Measurements from ENCODE around the gene PDLIM4. TPM values are rescaled to one million over a fixed set of nuclear protein-coding genes. Genes with fewer than 3 reads are reported as not detected.
A peak's percentile ranks its signal among the peaks of the same experiment; 100 is the strongest.

PDLIM4 gene, protein sequence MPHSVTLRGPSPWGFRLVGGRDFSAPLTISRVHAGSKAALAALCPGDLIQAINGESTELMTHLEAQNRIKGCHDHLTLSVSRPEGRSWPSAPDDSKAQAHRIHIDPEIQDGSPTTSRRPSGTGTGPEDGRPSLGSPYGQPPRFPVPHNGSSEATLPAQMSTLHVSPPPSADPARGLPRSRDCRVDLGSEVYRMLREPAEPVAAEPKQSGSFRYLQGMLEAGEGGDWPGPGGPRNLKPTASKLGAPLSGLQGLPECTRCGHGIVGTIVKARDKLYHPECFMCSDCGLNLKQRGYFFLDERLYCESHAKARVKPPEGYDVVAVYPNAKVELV
- polyA plus RNA-seq (2013, experiment 1 of 2), result 4.9 TPM
- 5.2 TPM for polyA plus RNA-seq (2013, experiment 2 of 2)

DNA sequence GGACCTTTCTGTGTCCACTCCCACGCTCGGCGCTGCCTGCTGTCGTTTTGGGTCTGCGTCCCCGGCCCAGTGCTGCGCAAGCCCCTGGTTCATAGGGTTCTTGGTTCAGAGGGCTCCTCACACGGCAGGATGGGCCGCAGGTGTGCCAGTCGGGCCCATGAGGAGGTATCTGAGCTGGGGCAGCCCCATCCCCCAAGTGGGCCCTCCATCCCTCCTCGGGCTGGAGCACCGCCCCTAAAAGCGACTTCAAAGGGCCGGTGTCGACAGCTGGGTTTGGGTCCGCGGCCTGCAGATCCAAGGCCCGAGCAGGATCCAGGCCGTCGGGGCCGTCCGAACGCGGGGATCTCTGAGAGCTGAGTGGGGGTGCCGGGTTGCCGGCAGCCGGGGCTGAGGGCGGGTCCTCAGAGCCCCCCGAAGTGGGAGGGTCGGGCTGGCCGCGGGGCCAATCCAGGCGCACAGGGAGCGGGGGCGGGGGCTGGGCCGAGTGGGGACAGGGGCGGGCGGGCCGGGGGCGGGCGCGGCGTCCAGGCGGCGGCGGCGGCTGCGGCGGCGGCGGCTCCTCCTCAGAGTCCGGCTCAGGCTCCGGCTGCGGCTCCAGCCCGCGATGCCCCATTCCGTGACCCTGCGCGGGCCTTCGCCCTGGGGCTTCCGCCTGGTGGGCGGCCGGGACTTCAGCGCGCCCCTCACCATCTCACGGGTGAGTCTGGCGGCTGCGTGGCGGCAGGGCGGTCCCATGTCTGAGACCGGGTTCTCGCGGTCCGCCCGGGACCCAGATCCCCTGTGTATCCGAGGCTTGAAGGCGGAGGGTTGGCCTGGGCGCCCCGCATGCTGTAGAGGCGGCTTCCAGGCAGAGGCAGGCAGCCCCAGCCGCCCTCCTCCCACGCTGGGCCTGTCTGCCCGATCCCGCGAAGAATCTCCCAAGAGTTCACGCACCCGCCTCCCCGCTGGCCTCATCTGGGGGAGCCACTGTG, at the start of gene PDLIM4:
Gene PDLIM4, plus strand, starts transcription at position 566 of the 971 bp plus-strand sequence. Its CDS starts 39 bp downstream, at position 605.
- WGBS (ENCODE audit: extremely low coverage, insufficient coverage, low lambda C conversion rate), result no CpG with 5 or more reads among the region's 88 CpGs
- H3K27ac ChIP-seq (ENCODE audit: low read depth, low read length), result no peak within 1 kb of the TSS
- H3K9ac ChIP-seq (ENCODE audit: low read length), result peak within 1 kb of the TSS; percentile 81
- H3K18ac ChIP-seq (ENCODE audit: low read length), result peak within 1 kb of the TSS; percentile 47
- peak within 1 kb of the TSS; percentile 64 for H3K4ac ChIP-seq (ENCODE audit: low read depth, low read length)
- H4K8ac ChIP-seq (ENCODE audit: low read depth, low read length), result no peak within 1 kb of the TSS
- no peaks in the 10 kb centered on the region for H3K36me3 ChIP-seq (ENCODE audit: control insufficient read depth, insufficient read depth, low read length)
- H2AK5ac ChIP-seq (ENCODE audit: low read length), result no peak within 1 kb of the TSS
- H3K23ac ChIP-seq (ENCODE audit: low read length), result peak within 1 kb of the TSS; percentile 66
- no peak within 1 kb of the TSS for H2BK120ac ChIP-seq (ENCODE audit: low read depth, low read length)
- no peaks in the 10 kb centered on the region for H3K27me3 ChIP-seq (ENCODE audit: insufficient read depth, low read length, poor library complexity)
- no peak within 1 kb of the TSS for H2BK5ac ChIP-seq (ENCODE audit: low read length)
- no peaks in the 10 kb centered on the region for H3K79me2 ChIP-seq (ENCODE audit: control insufficient read depth, insufficient read depth, low read length)
- no peaks in the 10 kb centered on the region for H3K4me1 ChIP-seq (ENCODE audit: control insufficient read depth, low read depth, low read length)
- no peak within 1 kb of the TSS for H4K5ac ChIP-seq (ENCODE audit: low read length)
- H2BK15ac ChIP-seq (replicated peaks; ENCODE audit: low read depth), result no peak within 1 kb of the TSS
- peak within 1 kb of the TSS; percentile 95 for H3K56ac ChIP-seq (ENCODE audit: low read length)
- H3K79me1 ChIP-seq (ENCODE audit: low read length), result no peaks in the 10 kb centered on the region
- H3K4me3 ChIP-seq (ENCODE audit: low read length), result peak within 1 kb of the TSS; percentile 67
- DNase-seq, result peak; percentile 65
- H3K4me2 ChIP-seq (ENCODE audit: low read length), result peak within 1 kb of the TSS; percentile 85

DNA sequence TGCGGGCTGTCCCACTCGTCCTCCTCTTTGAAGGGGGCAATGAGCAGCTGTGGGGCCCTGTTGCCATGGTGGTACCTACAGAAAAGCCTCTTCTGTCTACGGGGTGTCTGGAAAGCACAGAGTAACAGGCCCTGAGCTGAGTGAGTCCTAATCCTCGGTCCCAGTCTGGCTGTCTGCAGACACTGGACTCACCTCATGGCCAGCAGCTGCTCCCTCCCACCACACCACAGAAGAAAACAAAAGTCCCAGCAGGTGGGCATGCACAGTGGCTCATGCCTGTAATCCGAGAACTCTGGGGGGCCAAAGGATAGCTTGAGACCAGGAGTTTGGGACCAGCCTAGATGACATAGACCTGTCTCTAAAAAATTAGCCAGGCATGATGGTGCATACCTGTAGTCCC, 49.7 kb upstream of the PDLIM4 start:
- H2BK15ac ChIP-seq (replicated peaks; ENCODE audit: low read depth), result no peak overlapping the region
- H3K27me3 ChIP-seq (ENCODE audit: insufficient read depth, low read length, poor library complexity), result no peaks in the 10 kb centered on the region
- no CpG with 5 or more reads among the region's 5 CpGs for WGBS (ENCODE audit: extremely low coverage, insufficient coverage, low lambda C conversion rate)
- H3K79me2 ChIP-seq (ENCODE audit: control insufficient read depth, insufficient read depth, low read length), result no peaks in the 10 kb centered on the region
- no peak overlapping the region for H3K4me3 ChIP-seq (ENCODE audit: low read length)
- H3K56ac ChIP-seq (ENCODE audit: low read length), result no peak overlapping the region
- no peak overlapping the region for H2BK120ac ChIP-seq (ENCODE audit: low read depth, low read length)
- H3K9ac ChIP-seq (ENCODE audit: low read length), result no peak overlapping the region
- no peak overlapping the region for H3K23ac ChIP-seq (ENCODE audit: low read length)
- no peak overlapping the region for H3K27ac ChIP-seq (ENCODE audit: low read depth, low read length)
- H2AK5ac ChIP-seq (ENCODE audit: low read length), result no peak overlapping the region
- no peak overlapping the region for H2BK5ac ChIP-seq (ENCODE audit: low read length)
- no peaks in the 10 kb centered on the region for H3K36me3 ChIP-seq (ENCODE audit: control insufficient read depth, insufficient read depth, low read length)
- H3K4me2 ChIP-seq (ENCODE audit: low read length), result no peak overlapping the region
- DNase-seq, result peak; percentile 18
- H4K8ac ChIP-seq (ENCODE audit: low read depth, low read length), result no peak overlapping the region
- H3K18ac ChIP-seq (ENCODE audit: low read length), result no peak overlapping the region
- peaks cover 9% of the 10 kb centered on the region for H3K4me1 ChIP-seq (ENCODE audit: control insufficient read depth, low read depth, low read length)
- H3K4ac ChIP-seq (ENCODE audit: low read depth, low read length), result no peak overlapping the region
- H4K5ac ChIP-seq (ENCODE audit: low read length), result no peak overlapping the region
- H3K79me1 ChIP-seq (ENCODE audit: low read length), result no peaks in the 10 kb centered on the region

DNA sequence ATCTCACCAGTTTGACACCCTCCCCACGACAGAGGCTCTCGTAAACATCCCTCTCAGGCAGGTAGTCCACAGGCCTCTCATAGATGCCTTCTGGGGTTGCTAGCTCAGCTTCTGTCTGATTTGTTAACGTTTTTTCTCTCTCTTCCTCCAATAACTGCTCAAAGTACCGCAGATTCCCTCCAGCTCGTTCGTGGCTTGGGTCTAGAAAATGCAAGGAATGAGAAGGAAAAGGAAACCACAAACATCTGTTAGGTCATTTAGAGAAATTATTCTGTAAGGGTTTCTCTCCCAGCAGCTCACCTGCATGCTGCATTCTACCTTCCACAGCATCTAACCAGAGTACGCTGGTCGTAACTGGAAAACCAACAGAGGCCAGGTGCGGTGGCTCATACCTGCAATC, 48.4 kb upstream of the PDLIM4 start:
- no CpG with 5 or more reads among the region's 9 CpGs for WGBS (ENCODE audit: extremely low coverage, insufficient coverage, low lambda C conversion rate)
- H3K56ac ChIP-seq (ENCODE audit: low read length), result no peak overlapping the region
- H3K18ac ChIP-seq (ENCODE audit: low read length), result no peak overlapping the region
- no peak overlapping the region for H4K5ac ChIP-seq (ENCODE audit: low read length)
- no peak overlapping the region for H2BK5ac ChIP-seq (ENCODE audit: low read length)
- DNase-seq, result no peak
- no peak overlapping the region for H3K23ac ChIP-seq (ENCODE audit: low read length)
- H3K79me2 ChIP-seq (ENCODE audit: control insufficient read depth, insufficient read depth, low read length), result no peaks in the 10 kb centered on the region
- H2AK5ac ChIP-seq (ENCODE audit: low read length), result no peak overlapping the region
- H3K9ac ChIP-seq (ENCODE audit: low read length), result no peak overlapping the region
- peaks cover 9% of the 10 kb centered on the region for H3K4me1 ChIP-seq (ENCODE audit: control insufficient read depth, low read depth, low read length)
- no peak overlapping the region for H2BK120ac ChIP-seq (ENCODE audit: low read depth, low read length)
- H3K27ac ChIP-seq (ENCODE audit: low read depth, low read length), result no peak overlapping the region
- no peak overlapping the region for H3K4ac ChIP-seq (ENCODE audit: low read depth, low read length)
- no peaks in the 10 kb centered on the region for H3K79me1 ChIP-seq (ENCODE audit: low read length)
- H3K27me3 ChIP-seq (ENCODE audit: insufficient read depth, low read length, poor library complexity), result no peaks in the 10 kb centered on the region
- H3K4me3 ChIP-seq (ENCODE audit: low read length), result no peak overlapping the region
- no peak overlapping the region for H2BK15ac ChIP-seq (replicated peaks; ENCODE audit: low read depth)
- H4K8ac ChIP-seq (ENCODE audit: low read depth, low read length), result no peak overlapping the region
- no peak overlapping the region for H3K4me2 ChIP-seq (ENCODE audit: low read length)
- H3K36me3 ChIP-seq (ENCODE audit: control insufficient read depth, insufficient read depth, low read length), result no peaks in the 10 kb centered on the region

DNA sequence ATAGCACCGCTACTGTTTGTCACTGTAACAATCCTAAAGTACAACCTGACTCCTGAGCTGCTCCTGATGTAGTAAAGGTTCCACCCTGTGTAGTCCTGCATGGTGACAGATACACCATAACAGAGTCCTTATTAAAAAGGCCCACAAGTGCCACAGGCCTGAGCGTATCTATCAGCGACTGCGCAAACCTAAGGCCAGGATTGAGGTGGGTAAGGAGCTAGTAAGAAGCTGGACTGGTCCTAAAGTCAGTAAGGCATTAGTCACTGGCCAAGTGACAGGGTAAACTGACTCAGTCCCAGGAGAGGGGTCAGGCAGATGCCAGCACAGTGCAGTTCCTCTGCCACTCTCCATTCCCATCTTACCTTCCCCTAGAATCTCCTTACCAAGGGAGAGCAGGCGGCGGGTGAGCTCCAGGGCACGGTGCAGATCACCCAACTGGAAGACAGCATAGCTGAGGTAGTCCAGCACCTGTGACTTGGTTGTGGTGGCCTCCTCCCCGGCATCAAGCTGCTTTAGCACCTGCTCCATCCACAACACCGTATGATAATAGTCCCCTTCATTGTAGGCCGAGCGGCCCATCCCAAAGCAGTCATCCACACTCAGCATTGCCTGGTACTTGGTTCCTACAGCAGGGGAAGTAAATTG, 47.5 kb upstream of the PDLIM4 start:
- no peak overlapping the region for H3K27ac ChIP-seq (ENCODE audit: low read depth, low read length)
- WGBS (ENCODE audit: extremely low coverage, insufficient coverage, low lambda C conversion rate), result no CpG with 5 or more reads among the region's 11 CpGs
- DNase-seq, result no peak

DNA sequence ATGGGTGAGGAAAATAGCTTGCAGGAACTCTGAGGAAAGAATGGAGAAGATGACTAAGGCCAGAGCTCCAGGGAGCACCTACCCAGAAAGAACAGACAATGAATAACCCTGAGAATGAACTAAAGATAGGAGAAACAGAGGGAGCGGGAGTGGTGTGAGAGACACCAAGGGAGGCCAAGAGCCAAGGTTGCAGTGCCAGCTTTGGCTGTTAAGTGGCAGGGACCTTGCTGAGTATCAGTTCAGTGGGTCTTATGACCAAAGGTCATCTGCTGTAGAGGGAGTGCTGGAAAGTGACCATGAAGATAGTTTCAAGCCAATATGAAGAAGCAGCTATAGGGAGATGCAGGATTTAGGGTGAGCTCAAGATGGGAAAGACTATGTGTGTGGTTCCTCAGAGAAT, 46.6 kb upstream of the PDLIM4 start:
- Histone ChIP-seq H3K4ac (ENCODE audit: low read depth, low read length) (no peak overlapping the region), H3K27ac (ENCODE audit: low read depth, low read length) (no peak overlapping the region), H3K4me1 (ENCODE audit: control insufficient read depth, low read depth, low read length) (peaks cover 9% of the 10 kb centered on the region), H2BK5ac (ENCODE audit: low read length) (no peak overlapping the region), H2AK5ac (ENCODE audit: low read length) (no peak overlapping the region), H3K4me3 (ENCODE audit: low read length) (no peak overlapping the region), H3K56ac (ENCODE audit: low read length) (no peak overlapping the region), H3K23ac (ENCODE audit: low read length) (no peak overlapping the region), H3K4me2 (ENCODE audit: low read length) (no peak overlapping the region), H2BK15ac (replicated peaks; ENCODE audit: low read depth) (no peak overlapping the region), H3K9ac (ENCODE audit: low read length) (no peak overlapping the region), H2BK120ac (ENCODE audit: low read depth, low read length) (no peak overlapping the region), H3K27me3 (ENCODE audit: insufficient read depth, low read length, poor library complexity) (no peaks in the 10 kb centered on the region), H4K5ac (ENCODE audit: low read length) (no peak overlapping the region), H4K8ac (ENCODE audit: low read depth, low read length) (no peak overlapping the region), H3K79me1 (ENCODE audit: low read length) (no peaks in the 10 kb centered on the region), H3K36me3 (ENCODE audit: control insufficient read depth, insufficient read depth, low read length) (no peaks in the 10 kb centered on the region), H3K18ac (ENCODE audit: low read length) (no peak overlapping the region), H3K79me2 (ENCODE audit: control insufficient read depth, insufficient read depth, low read length) (no peaks in the 10 kb centered on the region)
- no CpG with 5 or more reads among the region's 1 CpG for WGBS (ENCODE audit: extremely low coverage, insufficient coverage, low lambda C conversion rate)
- no peak for DNase-seq

More for the DNA sequence above, 47.5 kb upstream of the PDLIM4 start:
- Histone ChIP-seq H3K18ac (ENCODE audit: low read length) (no peak overlapping the region), H3K4me3 (ENCODE audit: low read length) (no peak overlapping the region), H3K56ac (ENCODE audit: low read length) (no peak overlapping the region), H3K9ac (ENCODE audit: low read length) (no peak overlapping the region), H2BK15ac (replicated peaks; ENCODE audit: low read depth) (no peak overlapping the region), H3K79me2 (ENCODE audit: control insufficient read depth, insufficient read depth, low read length) (no peaks in the 10 kb centered on the region), H3K4ac (ENCODE audit: low read depth, low read length) (no peak overlapping the region), H3K23ac (ENCODE audit: low read length) (no peak overlapping the region), H2AK5ac (ENCODE audit: low read length) (no peak overlapping the region), H3K4me1 (ENCODE audit: control insufficient read depth, low read depth, low read length) (peaks cover 9% of the 10 kb centered on the region), H4K5ac (ENCODE audit: low read length) (no peak overlapping the region), H3K27me3 (ENCODE audit: insufficient read depth, low read length, poor library complexity) (no peaks in the 10 kb centered on the region), H3K36me3 (ENCODE audit: control insufficient read depth, insufficient read depth, low read length) (no peaks in the 10 kb centered on the region), H2BK120ac (ENCODE audit: low read depth, low read length) (no peak overlapping the region), H4K8ac (ENCODE audit: low read depth, low read length) (no peak overlapping the region), H3K79me1 (ENCODE audit: low read length) (no peaks in the 10 kb centered on the region), H2BK5ac (ENCODE audit: low read length) (no peak overlapping the region), H3K4me2 (ENCODE audit: low read length) (no peak overlapping the region)
